ENCODE data around the gene PLA2G6.
"Not testable (repeated sequence)": the region's sequence is repeated elsewhere in the genome, so short reads cannot be mapped to it uniquely, and the experiment has no call there.

DNA sequence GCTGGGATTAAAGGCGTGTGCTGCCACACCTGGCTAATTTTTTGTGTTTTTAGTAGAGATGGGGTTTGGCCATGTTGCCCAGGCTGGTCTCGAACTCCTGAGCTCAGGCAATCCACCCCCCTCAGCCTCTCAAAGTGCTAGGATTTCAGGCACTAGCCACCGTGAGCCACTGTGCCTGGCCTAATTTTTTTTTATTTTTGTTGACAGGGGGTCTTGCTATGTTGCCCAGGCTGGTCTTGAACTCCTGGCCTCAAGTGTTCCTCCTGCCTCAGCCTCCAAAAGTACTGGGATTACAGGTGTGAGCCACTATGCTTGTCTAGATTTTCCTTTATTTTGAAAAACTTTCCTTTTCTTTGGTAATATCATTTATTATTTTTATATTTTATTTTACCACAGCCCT lies 35.5 kb downstream of the PLA2G6 start:
- TF ChIP-seq, protein P1, sequence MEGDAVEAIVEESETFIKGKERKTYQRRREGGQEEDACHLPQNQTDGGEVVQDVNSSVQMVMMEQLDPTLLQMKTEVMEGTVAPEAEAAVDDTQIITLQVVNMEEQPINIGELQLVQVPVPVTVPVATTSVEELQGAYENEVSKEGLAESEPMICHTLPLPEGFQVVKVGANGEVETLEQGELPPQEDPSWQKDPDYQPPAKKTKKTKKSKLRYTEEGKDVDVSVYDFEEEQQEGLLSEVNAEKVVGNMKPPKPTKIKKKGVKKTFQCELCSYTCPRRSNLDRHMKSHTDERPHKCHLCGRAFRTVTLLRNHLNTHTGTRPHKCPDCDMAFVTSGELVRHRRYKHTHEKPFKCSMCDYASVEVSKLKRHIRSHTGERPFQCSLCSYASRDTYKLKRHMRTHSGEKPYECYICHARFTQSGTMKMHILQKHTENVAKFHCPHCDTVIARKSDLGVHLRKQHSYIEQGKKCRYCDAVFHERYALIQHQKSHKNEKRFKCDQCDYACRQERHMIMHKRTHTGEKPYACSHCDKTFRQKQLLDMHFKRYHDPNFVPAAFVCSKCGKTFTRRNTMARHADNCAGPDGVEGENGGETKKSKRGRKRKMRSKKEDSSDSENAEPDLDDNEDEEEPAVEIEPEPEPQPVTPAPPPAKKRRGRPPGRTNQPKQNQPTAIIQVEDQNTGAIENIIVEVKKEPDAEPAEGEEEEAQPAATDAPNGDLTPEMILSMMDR (conservative IDR thresholded peaks at IDR 0.05): not testable (repeated sequence)
- not testable (repeated sequence) for TF ChIP-seq EZH2 (IDR thresholded peaks at IDR 0.05; ENCODE audit: low read depth)
